C4-2B (cell line): ENCODE data around the gene CARD14.
"Not testable (repeated sequence)": the region's sequence is repeated elsewhere in the genome, so short reads cannot be mapped to it uniquely, and the experiment has no call there.

Experiments used
- H3K27ac ChIP-seq: fragments of 450-650 bp; 2 replicates; pipeline ENCODE4 v1.5.1; 2017
- ZFX ChIP-seq: fragments of 450-650 bp; IDR thresholded peaks from 2 replicates; pipeline ENCODE4 v1.6.1; 2017
- TF ChIP-seq, protein P1 (sequence below): fragments of 450-650 bp; conservative IDR thresholded peaks from 2 replicates; pipeline ENCODE4 v1.5.1; 2017; ENCODE audit warnings: mild to moderate bottlenecking

CARD14 gene

DNA sequence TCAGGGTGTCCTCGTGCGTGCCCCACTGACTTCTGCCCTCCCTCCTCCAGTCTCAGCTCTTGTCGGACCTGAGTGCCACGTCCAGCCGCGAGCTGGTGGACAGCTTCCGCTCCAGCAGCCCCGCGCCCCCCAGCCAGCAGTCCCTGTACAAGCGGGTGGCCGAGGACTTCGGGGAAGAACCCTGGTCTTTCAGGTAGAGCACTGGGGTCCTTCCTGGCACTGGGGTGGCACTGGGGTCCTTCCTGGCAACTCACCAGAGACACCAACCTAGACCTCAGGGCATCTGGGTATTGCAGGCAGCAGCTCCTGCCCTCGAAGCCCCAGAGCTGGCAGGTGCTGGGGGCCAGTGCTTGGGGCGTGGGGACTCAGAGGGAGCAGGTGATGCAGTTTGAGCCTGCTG is 25.3 kb downstream of the CARD14 start:
- H3K27ac ChIP-seq: no peak overlapping the region
- TF ChIP-seq ZFX: no peak
- TF ChIP-seq, protein P1, sequence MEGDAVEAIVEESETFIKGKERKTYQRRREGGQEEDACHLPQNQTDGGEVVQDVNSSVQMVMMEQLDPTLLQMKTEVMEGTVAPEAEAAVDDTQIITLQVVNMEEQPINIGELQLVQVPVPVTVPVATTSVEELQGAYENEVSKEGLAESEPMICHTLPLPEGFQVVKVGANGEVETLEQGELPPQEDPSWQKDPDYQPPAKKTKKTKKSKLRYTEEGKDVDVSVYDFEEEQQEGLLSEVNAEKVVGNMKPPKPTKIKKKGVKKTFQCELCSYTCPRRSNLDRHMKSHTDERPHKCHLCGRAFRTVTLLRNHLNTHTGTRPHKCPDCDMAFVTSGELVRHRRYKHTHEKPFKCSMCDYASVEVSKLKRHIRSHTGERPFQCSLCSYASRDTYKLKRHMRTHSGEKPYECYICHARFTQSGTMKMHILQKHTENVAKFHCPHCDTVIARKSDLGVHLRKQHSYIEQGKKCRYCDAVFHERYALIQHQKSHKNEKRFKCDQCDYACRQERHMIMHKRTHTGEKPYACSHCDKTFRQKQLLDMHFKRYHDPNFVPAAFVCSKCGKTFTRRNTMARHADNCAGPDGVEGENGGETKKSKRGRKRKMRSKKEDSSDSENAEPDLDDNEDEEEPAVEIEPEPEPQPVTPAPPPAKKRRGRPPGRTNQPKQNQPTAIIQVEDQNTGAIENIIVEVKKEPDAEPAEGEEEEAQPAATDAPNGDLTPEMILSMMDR: no peak

DNA sequence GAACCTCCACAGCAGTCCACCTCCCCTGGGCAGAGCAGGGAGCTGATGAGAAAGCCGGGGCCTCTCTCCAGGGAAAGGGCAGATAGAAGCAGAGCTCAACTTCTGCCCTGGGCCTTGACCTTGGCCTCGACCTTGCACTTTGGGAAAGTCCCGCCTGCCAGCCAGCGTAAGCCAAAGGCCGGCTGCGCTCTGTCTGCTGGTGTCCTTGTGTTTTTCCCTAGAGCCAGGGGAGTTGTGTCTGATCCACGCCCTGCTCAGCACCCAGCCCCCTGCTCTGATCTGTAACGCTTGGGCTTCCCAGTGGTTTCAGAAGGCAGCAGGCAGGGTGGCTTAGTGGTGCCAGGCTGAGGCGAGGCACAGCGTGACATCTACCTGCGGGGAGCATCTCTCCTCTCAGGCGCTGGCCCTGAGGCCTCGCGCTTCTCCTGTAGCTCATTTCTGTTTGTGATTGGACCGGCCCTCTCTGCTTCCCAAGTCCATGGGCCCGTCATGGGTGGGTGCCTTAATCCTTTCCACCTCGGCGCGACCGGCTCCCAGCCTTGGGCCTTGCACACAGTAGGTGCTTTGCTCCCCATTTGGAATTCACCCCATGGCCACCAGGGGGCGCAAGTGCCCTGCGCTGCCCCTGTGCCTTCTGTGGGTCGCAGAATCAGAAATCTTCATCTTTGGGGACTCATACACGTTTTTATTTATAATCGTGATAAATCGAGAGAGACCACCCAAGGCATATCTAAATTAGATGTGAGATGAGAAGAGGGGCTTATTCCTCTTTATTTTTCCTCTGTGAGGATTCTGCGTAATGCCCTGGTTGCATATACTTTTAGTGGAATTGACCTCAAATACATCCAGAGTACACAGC is 26.1 kb downstream of the CARD14 start:
- no peak overlapping the region for H3K27ac ChIP-seq
- TF ChIP-seq, protein P1: peak; percentile 91
- no peak for TF ChIP-seq ZFX

GRCh38 chr17:80196652-80197051 is 26.8 kb downstream of the CARD14 start:
- H3K27ac ChIP-seq: no peak overlapping the region
- TF ChIP-seq ZFX: no peak
- TF ChIP-seq, protein P1: no peak

GRCh38 chr17:80198144-80198661 is 28.4 kb downstream of the CARD14 start:
- no peak overlapping the region for H3K27ac ChIP-seq
- TF ChIP-seq, protein P1: no peak
- TF ChIP-seq ZFX: no peak

- not testable (repeated sequence) for H3K27ac ChIP-seq
Measured at GRCh38 chr17:80199295-80199694, 29.5 kb downstream of the CARD14 start.

- TF ChIP-seq, protein P1: no peak
- no peak for TF ChIP-seq ZFX
- H3K27ac ChIP-seq: no peak overlapping the region
Measured at GRCh38 chr17:80201446-80201845, 31.6 kb downstream of the CARD14 start.

DNA sequence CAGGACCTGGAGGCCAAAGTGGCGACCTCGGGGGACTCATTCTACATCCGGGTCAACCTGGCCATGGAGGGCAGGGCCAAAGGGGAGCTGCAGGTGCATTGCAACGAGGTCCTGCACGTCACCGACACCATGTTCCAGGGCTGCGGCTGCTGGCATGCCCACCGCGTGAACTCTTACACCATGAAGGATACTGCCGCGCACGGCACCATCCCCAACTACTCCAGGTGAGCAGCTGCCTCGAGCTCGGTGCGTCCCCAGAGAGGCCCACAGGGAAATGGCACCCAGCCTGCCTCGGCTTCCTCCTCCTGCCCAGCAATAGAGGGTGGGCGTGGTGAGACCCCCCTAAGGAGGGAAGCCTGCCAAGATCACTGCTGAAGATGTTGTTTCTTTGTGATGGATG is 32.4 kb downstream of the CARD14 start:
- TF ChIP-seq ZFX: no peak
- TF ChIP-seq, protein P1: no peak
- H3K27ac ChIP-seq: no peak overlapping the region
